HepG2 (cell line): Measurements from ENCODE around the gene PLA2G4D.

ENCODE experiments used
- CEBPB ChIP-seq: IDR thresholded peaks from 2 replicates; pipeline ENCODE4 v1.6.1; 2011; ENCODE audit warnings: low read depth, low read length, improper control_type of control experiment, borderline replicate concordance
- CTCF ChIP-seq: sonication (generic); formaldehyde crosslinking; IDR thresholded peaks from 2 replicates; pipeline ENCODE4 v1.5.0; 2020; ENCODE audit warnings: mild to moderate bottlenecking, missing genetic modification reagents, moderate library complexity
- ERF ChIP-seq: IDR thresholded peaks from 2 replicates; pipeline ENCODE4 v1.6.1; 2018; ENCODE audit warnings: missing biosample characterization, missing genetic modification reagents
- HNRNPUL1 ChIP-seq: fragments of 200-400 bp; formaldehyde crosslinking; IDR thresholded peaks from 2 replicates; pipeline ENCODE4 v1.6.1; 2017; ENCODE audit warnings: low read depth, mild to moderate bottlenecking, low read length, moderate library complexity
- JUND ChIP-seq: sonication (generic); formaldehyde crosslinking; IDR thresholded peaks from 2 replicates; pipeline ENCODE4 v1.8.0; 2022; ENCODE audit warnings: mild to moderate bottlenecking, missing genetic modification reagents
- MAX ChIP-seq: IDR thresholded peaks from 2 replicates; pipeline ENCODE4 v1.6.1; 2012; ENCODE audit warnings: inconsistent platforms
- RELA ChIP-seq: sonication (generic); formaldehyde crosslinking; IDR thresholded peaks from 2 replicates; pipeline ENCODE4 v1.4.0; 2020; ENCODE audit warnings: missing genetic modification reagents
- SMAD3 ChIP-seq: sonication (generic); formaldehyde crosslinking; IDR thresholded peaks from 2 replicates; pipeline ENCODE4 v1.4.0; 2020; ENCODE audit warnings: missing genetic modification reagents
- XRCC5 ChIP-seq: fragments of 200-400 bp; formaldehyde crosslinking; optimal IDR thresholded peaks from 2 replicates; pipeline ENCODE3; 2017; ENCODE audit warnings: mild to moderate bottlenecking, low read length
- ZBTB40 ChIP-seq, 2 experiments: fragments of 450-650 bp in 1 of 2; sonication (generic) in 1 of 2; formaldehyde crosslinking in 1 of 2; IDR thresholded peaks; 2 replicates each; pipeline versions ENCODE4 v1.6.1 to v1.8.0; 2016 to 2022; ENCODE audit warnings: antibody characterized with exemption in 1 of 2, mild to moderate bottlenecking in 1 of 2, missing genetic modification reagents in 1 of 2
- ZNF619 ChIP-seq: sonication (generic); formaldehyde crosslinking; IDR thresholded peaks from 2 replicates; pipeline ENCODE4 v1.4.0; 2020; ENCODE audit warnings: mild to moderate bottlenecking, missing genetic modification reagents
- ZSCAN22 ChIP-seq: sonication (generic); formaldehyde crosslinking; IDR thresholded peaks from 2 replicates; pipeline ENCODE4 v1.4.0; 2020; ENCODE audit warnings: mild to moderate bottlenecking, missing genetic modification reagents
- ZZZ3 ChIP-seq: sonication (generic); formaldehyde crosslinking; IDR thresholded peaks from 2 replicates; pipeline ENCODE4 v1.4.0; 2020; ENCODE audit warnings: missing genetic modification reagents, mild to moderate bottlenecking, borderline replicate concordance

GRCh38 chr15:42065033-42065432, 29.3 kb downstream of the PLA2G4D start:
- TF ChIP-seq ZSCAN22 (CRISPR knock-in tag) (no peak), CTCF (CRISPR knock-in tag) (no peak), ERF (no peak), CEBPB (no peak), MAX (no peak), ZZZ3 (no peak), SMAD3 (CRISPR knock-in tag) (no peak), ZBTB40 (IDR thresholded peaks at IDR 0.05) (no peak), ZBTB40 (CRISPR knock-in tag; IDR thresholded peaks at IDR 0.05) (no peak), ZNF619 (CRISPR knock-in tag) (no peak), RELA (CRISPR knock-in tag) (no peak), HNRNPUL1 (no peak), XRCC5 (no peak), JUND (CRISPR knock-in tag) (no peak)
